SHP77 (cell line): Measurements from ENCODE around the gene GCA.

Source experiments
- DNase-seq, 2 experiments: peaks; one replicate each; lab custom pipeline; 2025; lab: John Stamatoyannopoulos, UW

GCA gene, protein sequence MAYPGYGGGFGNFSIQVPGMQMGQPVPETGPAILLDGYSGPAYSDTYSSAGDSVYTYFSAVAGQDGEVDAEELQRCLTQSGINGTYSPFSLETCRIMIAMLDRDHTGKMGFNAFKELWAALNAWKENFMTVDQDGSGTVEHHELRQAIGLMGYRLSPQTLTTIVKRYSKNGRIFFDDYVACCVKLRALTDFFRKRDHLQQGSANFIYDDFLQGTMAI

DNA sequence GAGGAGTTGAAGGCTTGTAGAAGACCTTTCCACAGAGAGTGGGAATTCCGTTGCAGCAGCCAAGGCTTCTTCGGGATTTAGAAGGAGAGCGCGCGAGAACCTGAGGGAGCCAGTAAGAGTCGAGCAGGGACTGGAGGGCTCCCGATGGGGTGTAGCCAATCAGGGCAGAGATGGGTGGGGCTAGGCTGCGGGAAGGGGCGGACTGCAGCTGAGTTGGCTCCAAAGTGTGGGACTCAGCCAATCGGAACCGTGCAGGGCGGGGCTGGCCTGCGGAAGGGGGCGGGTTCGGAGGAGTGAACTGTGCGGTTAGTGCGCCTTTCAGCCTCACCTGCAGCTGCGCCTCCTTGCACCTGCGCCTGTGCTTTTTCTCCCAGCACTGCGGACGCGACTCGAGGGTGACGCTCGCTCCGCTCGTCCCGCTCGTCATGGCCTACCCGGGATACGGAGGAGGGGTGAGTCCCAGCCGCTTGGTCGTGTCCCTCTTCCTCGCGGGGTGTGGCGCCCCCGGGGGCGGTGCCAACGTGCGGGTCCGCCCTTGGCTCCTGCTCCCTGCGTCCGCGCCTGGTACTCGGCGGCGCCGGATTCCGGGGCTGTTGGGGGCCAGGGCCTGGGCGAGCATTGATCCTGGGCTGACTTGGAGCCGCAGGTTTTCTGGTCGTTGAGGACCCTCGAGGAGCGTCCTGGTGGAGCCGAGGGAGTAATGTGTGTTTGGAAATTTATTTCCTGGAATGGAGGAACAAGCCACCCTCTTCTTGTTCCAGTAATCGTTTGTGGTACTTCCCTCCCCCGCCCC is at the start of gene GCA:
Gene GCA, plus strand, starts transcription at position 309 of the 793 bp plus-strand sequence. Its CDS starts 117 bp downstream, at position 426.
- DNase-seq: peak; percentile 96

GRCh38 chr2:162295009-162295408 is 48.9 kb upstream of the GCA start:
- no peak for DNase-seq

- peak; percentile 46 to 57 for DNase-seq
Measured at GRCh38 chr2:162297925-162298552, 45.9 kb upstream of the GCA start.

GRCh38 chr2:162298669-162299335 is 45.1 kb upstream of the GCA start:
- DNase-seq: no peak

GRCh38 chr2:162300266-162300665 is 43.7 kb upstream of the GCA start:
- no peak for DNase-seq

GRCh38 chr2:162301151-162301804 is 42.7 kb upstream of the GCA start:
- peak; percentile 61 to 75 for DNase-seq

DNA sequence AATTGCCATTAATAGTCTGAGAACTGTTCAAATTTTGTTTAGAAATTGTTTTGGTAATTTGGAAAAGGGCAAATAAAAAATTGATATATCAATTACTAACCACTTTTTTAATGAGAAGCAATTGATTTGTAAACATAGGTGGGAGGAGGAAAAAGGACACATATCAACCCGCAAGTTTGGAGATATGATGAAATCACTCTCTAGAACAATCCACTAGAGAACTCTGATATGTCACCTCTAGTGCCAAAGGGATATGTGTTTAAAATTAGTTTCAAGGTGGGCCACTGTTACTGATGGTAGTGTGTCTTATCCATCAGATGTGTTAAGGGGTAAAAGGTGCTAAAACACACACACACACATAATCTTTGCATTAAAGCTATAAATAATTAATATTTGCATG is 42.1 kb upstream of the GCA start:
- DNase-seq: no peak

DNA sequence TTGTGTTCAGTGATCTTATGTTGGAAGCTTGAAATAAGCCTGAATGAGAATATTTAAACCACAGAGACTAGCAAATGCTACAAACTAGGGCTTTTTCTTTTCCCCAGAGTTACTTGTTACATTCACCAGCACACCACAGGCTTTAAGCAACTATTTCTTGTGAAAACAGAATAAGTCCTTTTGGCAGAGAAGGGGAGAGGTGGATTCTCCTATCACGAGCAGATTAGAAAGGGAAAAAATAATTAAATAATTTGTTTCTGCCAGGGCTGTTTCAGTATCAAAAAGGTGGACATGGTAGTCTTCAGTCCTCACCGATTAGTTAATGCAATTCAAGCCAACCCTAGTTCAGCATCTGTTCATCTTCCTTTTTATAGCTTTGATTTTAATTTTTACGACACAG is 38.0 kb upstream of the GCA start:
- no peak for DNase-seq

GRCh38 chr2:162308747-162309503 is 35.0 kb upstream of the GCA start:
- DNase-seq: no peak

GRCh38 chr2:162312853-162313252 is 31.1 kb upstream of the GCA start:
- DNase-seq: no peak

DNA sequence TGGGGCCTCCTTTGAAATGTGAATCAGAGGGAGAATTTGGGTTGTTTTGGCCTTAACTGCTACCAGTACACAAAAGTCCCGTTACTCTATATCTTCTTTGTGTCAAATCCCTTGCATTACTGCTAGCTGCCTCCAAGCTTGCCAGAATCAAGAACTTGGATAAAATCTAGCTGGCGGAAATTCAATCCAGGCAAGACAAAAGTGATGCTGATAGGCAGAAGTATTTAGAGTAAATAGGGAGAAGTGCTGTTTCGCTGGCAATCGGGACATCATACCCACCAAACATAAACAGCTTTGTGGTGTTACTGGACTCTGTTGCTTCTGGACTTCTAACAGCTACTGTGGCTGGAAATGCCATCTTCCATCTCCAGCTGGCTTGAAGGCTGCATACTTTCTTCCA is 28.0 kb upstream of the GCA start:
- DNase-seq: no peak

- no peak for DNase-seq
Measured at GRCh38 chr2:162316590-162316989, 27.3 kb upstream of the GCA start.

GRCh38 chr2:162317058-162317742 is 26.7 kb upstream of the GCA start:
- no peak for DNase-seq

GRCh38 chr2:162317861-162318327 is 26.0 kb upstream of the GCA start:
- no peak for DNase-seq

GRCh38 chr2:162318328-162319180 is 25.4 kb upstream of the GCA start, which contains the start of gene IFIH1:
Gene IFIH1 (minus strand): TSS chr2:162318684. CDS start chr2:162318307, 377 bp downstream.
- peak; percentile 63 to 71 for DNase-seq

DNA sequence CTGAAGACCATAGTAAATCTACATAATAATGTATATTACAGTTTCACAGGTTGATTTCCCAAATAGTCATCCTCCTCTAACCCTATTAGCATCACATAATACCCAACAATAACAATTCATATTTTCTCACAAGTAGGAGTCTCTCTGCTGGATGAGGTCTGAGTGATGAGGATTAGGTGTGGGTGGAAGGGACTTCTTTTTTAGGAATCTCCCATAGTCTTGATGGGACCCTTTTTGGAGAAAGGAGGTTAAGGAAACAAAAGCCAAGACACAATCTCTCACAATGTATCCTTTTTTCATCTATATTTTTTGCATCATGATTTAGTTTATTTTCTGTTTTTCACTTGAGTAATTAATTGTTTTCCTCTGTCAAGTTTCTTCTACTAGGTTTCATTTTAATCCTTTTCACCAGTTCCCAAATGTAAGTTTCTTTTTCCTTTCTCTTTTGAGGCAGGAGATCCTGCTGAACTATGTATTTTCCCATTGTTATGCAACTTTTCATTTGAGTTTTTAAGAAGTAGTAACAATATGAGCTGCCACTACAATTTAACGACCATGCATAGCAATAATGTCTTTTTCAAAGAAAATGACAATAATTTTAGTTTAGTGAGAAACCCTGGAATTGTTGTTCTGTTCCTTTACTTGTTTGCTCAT is 22.9 kb upstream of the GCA start:
- no peak for DNase-seq

- no peak for DNase-seq
Measured at GRCh38 chr2:162324953-162325352, 19.0 kb upstream of the GCA start.

DNA sequence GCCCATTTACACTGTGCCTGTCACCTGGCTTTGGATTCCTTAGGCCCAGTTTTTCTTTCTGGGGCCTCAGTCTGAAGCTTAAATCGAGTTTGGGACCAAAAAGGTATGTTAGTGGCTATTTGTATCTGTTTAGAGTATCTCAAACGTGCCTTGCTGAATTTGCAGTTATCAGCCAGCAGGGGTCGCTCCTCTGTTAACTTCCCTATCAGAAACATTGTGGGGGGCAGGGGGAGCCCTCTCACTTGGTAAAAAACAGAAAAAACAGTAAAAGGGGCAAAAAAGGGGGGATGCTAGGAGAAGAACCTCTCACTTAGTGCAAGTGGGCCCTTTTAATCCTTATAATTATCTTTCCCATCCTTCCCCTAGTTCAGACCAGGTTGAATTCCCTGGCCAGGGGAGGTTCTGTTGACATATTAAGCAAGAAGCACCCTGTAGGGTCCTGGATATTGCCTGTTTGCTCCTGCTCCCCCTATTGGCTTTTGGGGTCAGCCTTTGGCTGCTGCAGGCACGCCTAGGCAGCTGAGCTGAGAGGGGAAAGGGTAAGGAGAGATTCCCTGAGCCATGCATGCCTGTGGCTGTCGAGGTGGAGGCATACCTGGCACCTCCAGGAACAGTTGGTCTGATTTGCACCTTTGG is 16.7 kb upstream of the GCA start:
- DNase-seq: no peak
